Activated CD8-positive, alpha-beta memory T cell treated with anti-CD3 and anti-CD28 coated beads for 1 hour (primary cell): ENCODE data around the gene NR4A1.

ENCODE experiments used
- DNase-seq, 2 donors: peaks; one replicate each; pipeline ENCODE4 v3.0.0-alpha.2; 2020; ENCODE audit warnings: low read depth in 1 of 2; ENCODE audit errors: extremely low read depth in 1 of 2

Gene NR4A1

GRCh38 chr12:52074971-52075724, 23.9 kb downstream of the NR4A1 start:
- DNase-seq = no peak

DNA sequence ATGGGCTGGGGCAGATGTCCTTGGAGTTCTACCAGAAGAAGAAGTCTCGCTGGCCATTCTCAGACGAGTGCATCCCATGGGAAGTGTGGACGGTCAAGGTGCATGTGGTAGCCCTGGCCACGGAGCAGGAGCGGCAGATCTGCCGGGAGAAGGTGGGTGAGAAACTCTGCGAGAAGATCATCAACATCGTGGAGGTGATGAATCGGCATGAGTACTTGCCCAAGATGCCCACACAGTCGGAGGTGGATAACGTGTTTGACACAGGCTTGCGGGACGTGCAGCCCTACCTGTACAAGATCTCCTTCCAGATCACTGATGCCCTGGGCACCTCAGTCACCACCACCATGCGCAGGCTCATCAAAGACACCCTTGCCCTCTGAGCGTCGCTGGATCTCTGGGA, 25.6 kb downstream of the NR4A1 start:
- no peak for DNase-seq

DNA sequence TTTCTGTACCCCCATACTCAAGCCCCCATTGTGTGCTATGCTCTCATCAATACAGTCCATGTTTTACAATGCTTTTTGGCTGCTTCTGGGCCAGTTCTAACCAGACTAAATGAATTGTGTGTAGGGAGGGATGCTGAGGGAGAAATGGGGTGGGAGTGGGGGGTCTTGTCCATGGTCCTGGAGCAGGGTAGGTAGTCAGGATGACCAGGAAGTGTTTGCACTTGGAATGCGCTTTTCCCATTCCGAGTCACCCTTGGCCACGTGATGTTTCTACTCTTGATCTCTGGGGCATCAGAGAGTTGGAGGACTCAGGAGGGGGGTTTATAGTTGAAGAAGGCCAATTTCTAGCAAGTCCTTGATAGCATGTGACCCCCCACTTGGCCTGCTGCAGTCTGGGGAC, 27.0 kb downstream of the NR4A1 start:
- no peak for DNase-seq

GRCh38 chr12:52079576-52080402, 28.5 kb downstream of the NR4A1 start, which contains the start of gene SMIM41:
Gene SMIM41, plus strand, starts transcription at chr12:52079704. Its CDS starts 76 bp downstream, at chr12:52079780.
- no peak for DNase-seq

GRCh38 chr12:52080403-52081251, 29.4 kb downstream of the NR4A1 start:
- no peak for DNase-seq

DNA sequence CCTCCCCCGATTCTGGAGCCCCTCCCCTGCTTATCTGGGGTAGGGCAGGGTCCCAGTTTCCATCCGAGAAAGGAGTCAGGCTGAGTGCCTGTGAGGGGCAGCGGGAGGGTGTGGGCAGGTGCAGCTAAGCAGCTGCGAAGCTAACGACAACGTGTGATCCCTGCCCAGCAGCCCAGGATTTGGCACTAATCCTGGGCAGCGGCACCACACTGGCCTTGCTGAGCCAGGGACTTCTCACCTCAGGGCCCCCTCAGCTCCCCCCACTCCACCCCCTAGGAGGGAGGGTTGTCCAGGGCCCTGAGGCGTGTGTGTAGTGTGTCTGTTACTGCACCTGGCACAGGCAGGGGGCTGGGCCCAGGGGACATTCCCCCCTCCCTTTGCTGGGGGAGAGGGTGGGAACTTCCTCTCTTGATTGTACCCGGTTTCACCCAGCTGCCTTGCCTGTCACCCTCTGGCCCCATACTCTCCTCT, 30.1 kb downstream of the NR4A1 start:
- DNase-seq = no peak

DNA sequence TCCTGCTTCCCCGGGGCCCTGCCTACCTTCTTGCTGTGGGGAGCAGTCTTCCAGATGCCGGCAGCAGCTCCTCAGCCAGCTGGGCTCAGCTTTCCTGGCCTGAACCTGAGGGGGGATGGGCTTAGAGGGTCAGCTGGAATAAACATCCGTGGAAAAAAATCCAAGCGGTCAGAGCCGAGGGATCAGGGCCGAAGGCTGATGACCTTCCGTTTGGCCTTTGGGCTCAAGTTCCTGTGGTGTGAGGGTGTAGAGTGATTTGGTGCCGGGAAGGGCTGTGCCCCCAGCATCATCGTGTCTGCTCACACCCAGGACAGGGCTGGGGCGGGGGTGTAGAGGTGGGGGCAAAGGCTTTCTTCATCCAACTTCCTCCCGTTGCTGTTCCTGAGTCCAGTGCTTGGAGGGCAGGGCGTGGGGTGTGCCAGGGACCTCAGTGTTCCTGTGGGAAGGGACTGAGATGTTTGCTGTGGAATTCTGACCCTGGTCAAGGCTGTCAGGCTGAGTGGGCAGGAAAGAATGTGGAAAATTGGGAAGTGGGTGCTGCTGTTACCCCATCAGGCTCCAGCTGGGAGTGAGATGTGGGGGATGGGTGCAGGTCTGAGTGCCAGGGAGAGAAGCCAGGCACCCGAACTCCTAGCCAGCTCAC, 30.9 kb downstream of the NR4A1 start:
- no peak for DNase-seq

DNA sequence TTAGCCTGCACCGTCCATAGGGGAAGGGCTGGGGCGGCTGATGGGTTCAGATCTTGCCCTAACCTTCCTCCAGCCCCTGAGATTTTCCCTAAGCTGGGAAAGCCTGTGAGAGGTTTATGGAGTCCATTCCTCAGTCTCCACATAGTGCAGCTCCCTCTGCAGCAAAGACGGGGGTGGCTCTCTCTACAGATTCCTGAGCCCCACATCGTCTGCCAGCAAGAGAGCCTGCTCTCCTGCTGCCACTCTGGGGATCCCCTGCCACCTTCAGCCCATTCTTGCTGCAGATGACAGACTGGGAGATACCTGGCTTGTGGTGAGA, 31.4 kb downstream of the NR4A1 start:
- DNase-seq = no peak

GRCh38 chr12:52082988-52083637, 31.9 kb downstream of the NR4A1 start:
- DNase-seq = peak; percentile 31 to 58

DNA sequence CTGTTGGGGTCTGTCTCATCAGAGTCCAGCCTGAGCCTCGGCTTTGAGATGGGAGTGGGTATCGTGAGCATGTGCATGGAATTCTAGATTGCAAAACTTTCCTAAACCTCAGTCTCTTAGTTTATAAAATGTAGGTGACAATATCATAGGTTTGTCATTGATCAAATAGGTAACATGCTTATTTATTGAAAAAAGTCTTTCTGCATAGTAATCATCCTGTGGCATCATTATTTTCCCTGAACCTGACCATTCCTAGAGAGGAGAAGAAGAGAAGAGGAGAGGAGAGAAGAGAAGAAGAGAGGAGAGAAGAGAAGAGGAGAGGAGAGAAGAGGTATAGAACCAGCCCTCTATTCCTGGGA, 32.4 kb downstream of the NR4A1 start:
- DNase-seq = no peak

DNA sequence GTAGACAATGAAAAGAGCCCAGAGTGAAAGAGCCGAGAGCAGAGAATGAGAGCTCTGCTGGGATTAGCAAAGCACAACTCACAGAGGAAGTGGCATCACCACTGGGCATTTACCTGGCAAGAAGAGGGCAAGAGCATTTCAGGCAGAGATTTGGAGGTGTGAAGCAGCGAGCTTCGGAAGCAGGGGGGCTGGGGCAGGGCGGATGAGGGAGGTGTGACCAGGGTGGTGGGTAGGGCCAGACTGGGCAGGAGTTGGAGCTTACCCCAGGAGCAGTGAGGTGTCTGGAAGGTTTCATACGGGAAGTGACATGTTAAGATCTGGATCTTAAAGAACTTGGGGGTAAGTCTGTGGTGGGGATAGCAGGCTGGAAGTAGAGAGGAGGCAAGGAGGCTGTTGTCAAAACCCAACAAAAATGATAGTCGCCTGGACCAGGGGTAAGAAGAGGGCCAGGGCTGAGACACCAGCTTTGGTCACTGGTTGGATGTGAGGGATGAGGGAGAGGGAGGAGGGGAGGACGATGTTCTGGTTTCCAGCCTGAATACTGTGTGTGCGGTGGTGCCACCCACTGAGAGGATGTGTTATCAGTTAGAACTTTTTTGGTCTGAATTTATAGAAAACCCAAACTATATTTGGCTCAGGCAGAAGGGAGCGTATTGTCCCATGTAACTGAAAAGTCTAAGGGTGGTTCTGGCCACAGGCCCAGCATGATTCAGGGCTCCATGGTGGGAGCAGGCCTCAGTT, 33.4 kb downstream of the NR4A1 start:
- no peak for DNase-seq

DNA sequence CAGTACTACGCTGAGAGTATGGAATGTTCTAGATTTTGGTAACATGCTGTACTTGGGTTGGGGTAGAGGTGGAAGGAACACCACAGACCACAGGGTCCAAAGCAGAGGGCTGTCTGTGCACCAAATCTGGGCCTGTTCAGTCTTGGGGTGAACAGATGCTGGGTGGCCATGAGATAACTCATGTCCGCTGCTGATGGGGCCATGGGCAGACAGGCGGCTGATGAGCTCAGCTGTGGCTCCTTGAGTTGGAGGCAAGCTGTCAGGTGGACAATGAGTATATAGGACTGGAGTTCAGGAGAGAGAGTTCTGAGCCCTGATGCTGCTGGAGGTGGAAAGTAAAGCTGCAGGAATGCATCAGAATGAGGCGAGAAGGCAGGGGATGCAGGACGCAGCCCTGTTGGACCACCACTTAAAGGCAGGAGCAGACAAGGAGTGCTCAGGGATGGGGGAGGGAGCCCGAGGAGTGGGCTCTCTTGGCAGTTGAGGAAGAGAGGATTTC, 34.5 kb downstream of the NR4A1 start:
- no peak for DNase-seq

- no peak for DNase-seq
Observed at GRCh38 chr12:52086366-52086765, 35.1 kb downstream of the NR4A1 start.

DNA sequence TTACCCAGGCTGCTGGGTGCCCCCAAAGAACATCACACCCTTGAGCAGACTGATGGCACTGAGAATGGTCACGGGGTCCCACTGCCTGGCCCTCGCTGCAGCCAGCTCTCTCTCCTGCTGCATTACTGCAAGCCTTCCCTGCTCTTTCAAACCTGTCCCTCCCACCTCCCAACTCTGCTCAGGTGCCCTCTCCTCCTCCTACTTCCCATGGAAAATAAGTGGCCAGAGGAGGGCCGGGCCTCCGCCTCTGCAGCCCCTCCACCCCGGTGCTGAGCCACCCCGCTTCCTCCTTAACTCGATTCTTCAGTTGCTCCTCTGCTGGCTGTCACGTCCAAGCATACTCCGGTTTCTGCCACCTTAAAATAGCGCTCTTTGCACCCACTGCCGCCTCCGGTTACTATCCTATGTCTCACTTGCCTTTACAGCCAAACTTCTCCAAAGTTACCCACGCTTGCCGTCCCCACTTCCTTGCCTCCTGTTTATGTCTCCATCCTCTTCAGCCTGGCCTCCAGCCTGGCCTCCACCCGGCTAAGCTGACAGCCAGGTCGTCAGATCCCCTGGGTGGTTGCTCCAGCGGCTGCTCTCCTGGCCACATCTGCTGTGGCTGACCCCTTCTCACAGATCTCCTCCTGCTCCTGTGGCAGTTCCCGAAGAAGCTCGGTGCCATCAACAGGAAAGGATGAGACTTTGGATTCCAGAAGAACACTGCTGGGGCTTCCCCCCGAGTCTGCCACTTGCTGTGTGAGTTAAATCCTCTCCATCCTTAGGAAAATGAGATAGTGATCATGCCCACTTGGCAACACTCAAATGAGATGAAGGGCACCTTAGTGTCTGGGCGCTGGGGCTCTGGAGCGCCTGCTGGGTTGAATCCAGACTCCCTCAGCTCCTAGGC, 35.9 kb downstream of the NR4A1 start:
- DNase-seq = no peak

DNA sequence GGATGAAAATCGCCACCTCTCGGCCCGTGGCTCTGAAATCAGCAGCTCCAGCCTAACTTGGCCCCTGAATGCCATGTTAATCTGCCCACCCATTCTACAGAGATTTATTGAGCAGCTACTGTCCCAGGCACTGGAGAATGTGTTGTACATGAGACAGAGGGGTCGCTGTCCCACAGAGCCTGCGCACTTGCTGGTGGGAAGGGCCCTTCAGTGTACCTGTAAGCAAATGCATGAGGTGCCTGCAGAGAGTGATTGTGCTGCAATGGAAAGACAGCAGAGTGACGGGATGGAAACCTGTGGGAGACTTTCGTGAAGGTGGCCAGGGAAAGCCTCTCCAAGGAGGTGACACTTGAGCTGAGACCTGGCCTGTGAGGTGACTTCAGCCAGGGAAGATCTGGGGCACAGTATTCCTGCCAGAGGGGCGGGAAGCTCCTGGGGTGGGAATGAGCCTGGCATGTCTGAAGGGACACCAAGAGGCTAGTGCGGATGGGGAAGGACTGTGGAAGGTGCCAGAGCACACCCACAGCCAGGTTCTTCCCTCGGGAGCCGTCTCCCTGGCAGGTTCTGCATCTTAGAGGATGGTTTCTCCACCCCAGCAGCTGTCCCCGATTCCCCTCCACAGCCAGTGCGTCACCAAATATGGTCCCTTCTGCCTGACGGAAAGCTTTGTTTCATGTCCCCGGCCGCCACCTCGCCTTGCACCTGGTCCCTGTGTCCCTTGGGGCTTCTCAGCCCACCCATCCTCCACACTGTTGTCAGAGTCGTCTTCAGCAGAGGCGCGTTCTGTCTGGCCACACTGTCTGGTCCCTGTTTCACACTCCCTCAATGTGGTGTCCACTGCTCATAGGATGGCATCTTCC, 36.9 kb downstream of the NR4A1 start:
- no peak for DNase-seq

DNA sequence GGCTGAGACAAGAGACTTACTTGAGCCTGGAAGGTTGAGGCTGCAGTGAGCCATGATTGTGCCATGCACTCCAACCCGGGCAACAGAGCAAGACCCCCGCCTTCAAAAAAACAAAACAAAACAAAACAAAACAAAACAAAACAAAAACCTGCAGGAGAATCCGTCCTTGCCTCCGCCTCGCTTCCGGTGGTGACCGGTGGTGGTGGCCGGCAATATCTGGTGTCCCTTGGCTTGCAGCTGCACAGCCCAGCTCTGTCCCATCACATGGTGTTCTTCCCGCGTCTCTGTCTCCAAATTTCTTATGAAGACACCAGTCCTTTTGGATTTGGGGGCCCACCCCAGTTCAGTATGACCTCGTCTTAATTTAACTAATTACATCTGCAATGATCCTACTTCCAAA, 38.2 kb downstream of the NR4A1 start:
- no peak for DNase-seq

GRCh38 chr12:52090291-52090690, 39.0 kb downstream of the NR4A1 start:
- DNase-seq = no peak

DNA sequence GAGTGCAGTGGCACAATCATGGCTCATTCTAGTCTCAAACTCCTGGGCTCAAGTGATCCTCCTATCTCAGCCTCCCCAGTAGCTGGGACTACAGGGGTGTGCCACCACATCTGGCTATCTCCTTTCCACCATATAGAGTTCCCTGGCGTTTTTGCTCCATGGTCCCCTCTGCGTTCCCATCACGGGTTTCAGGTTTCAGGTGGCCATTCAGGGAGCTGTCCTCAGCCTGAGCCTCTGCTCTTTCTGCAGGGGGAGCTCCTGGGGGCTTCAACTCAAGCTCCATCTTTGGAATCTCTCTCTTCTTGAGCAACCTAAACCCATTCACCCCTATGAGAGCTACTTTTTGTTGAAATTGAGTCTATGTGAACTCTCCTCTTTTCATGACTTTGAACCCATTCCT, 39.8 kb downstream of the NR4A1 start:
- DNase-seq = no peak
